Parathyroid adenoma (tissue), 2 donors: Measurements from ENCODE around the gene GNB2.

Source experiments
- H2AFZ ChIP-seq: fragments of 300-600 bp; sonication (generic); one replicate; pipeline ENCODE4 v1.7.0; 2017; ENCODE audit warnings: antibody characterized with exemption, mild to moderate bottlenecking
- H3K27ac ChIP-seq: fragments of 300-600 bp; sonication (generic); one replicate; pipeline ENCODE4 v1.7.0; 2017
- H3K27me3 ChIP-seq: fragments of 300-600 bp; sonication (generic); one replicate; pipeline ENCODE4 v1.7.0; 2017; ENCODE audit warnings: low read length; ENCODE audit not compliant: control insufficient read depth, insufficient read depth
- H3K36me3 ChIP-seq: fragments of 300-600 bp; sonication (generic); one replicate; pipeline ENCODE4 v1.7.0; 2017; ENCODE audit warnings: low read length; ENCODE audit not compliant: control insufficient read depth, insufficient read depth
- H3K4me1 ChIP-seq: fragments of 300-600 bp; sonication (generic); one replicate; pipeline ENCODE4 v1.7.0; 2017; ENCODE audit warnings: control low read depth
- H3K4me2 ChIP-seq: fragments of 300-600 bp; sonication (generic); one replicate; pipeline ENCODE4 v1.7.0; 2017; ENCODE audit warnings: low read length
- H3K4me3 ChIP-seq: fragments of 300-600 bp; sonication (generic); one replicate; pipeline ENCODE4 v1.7.0; 2017; ENCODE audit warnings: low read depth, low read length
- H3K79me2 ChIP-seq: fragments of 300-600 bp; sonication (generic); one replicate; pipeline ENCODE4 v1.7.0; 2017; ENCODE audit warnings: control low read depth
- H3K9ac ChIP-seq: fragments of 300-600 bp; sonication (generic); one replicate; pipeline ENCODE4 v1.7.0; 2017; ENCODE audit warnings: mild to moderate bottlenecking
- H3K9me3 ChIP-seq: fragments of 300-600 bp; sonication (generic); one replicate; pipeline ENCODE4 v1.7.0; 2017; ENCODE audit warnings: low read length; ENCODE audit not compliant: control insufficient read depth
- CTCF ChIP-seq: fragments of 300-600 bp; sonication (generic); IDR thresholded peaks from one replicate; pipeline ENCODE4 v1.7.0; 2017; ENCODE audit warnings: antibody characterized with exemption, mild to moderate bottlenecking
- donor health status: primary hyperparathyroidism.

GNB2 gene

GRCh38 chr7:100687751-100688300 is 14.3 kb downstream of the GNB2 start:
- Histone ChIP-seq H3K79me2 (peaks cover 36% of the 10 kb centered on the region), H3K4me1 (peaks cover 16% of the 10 kb centered on the region), H2AFZ (no peak overlapping the region), H3K9ac (no peak overlapping the region), H3K36me3 (no peaks in the 10 kb centered on the region), H3K27me3 (no peaks in the 10 kb centered on the region), H3K9me3 (no peaks in the 10 kb centered on the region), H3K4me3 (no peak overlapping the region), H3K4me2 (no peak overlapping the region), H3K27ac (no peak overlapping the region)
- TF ChIP-seq CTCF, result no peak

DNA sequence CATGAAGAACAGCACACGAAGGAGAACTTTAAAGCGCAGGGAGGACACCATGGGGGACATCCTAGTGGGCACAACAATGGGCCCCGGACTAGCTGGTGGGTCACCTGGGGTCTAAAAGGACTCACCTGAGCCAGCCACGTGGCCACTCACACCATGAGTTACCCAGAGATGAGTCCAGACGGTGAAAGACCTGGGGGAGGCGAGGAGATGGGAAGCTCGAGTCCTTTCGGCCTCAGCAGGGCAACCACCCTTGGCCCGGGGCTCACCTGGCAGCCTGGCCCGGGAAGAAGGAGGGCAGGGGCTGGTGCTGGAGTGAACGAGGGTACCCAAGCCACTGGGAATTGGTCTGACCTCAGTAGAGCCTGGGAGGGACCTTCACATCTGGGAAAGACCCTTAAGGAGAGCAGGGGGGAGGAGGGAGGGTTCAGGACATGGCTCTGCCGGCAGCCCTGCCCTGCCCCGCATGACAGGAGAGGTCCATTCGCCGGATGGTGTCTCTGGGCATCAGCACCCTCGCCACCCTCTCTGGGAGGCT is 14.9 kb downstream of the GNB2 start:
- Histone ChIP-seq H2AFZ (no peak overlapping the region), H3K9ac (no peak overlapping the region), H3K4me3 (no peak overlapping the region), H3K79me2 (peaks cover 36% of the 10 kb centered on the region), H3K36me3 (no peaks in the 10 kb centered on the region), H3K27me3 (no peaks in the 10 kb centered on the region), H3K9me3 (no peaks in the 10 kb centered on the region), H3K4me1 (peaks cover 21% of the 10 kb centered on the region), H3K27ac (no peak overlapping the region), H3K4me2 (no peak overlapping the region)
- no peak for TF ChIP-seq CTCF

GRCh38 chr7:100689230-100690135 is 15.9 kb downstream of the GNB2 start:
- no peak overlapping the region for H3K27ac ChIP-seq
- H3K9ac ChIP-seq, result no peak overlapping the region
- no peaks in the 10 kb centered on the region for H3K27me3 ChIP-seq
- H2AFZ ChIP-seq, result no peak overlapping the region
- peaks cover 21% of the 10 kb centered on the region for H3K4me1 ChIP-seq
- H3K9me3 ChIP-seq, result no peaks in the 10 kb centered on the region
- no peak overlapping the region for H3K4me3 ChIP-seq
- TF ChIP-seq CTCF, result no peak
- no peaks in the 10 kb centered on the region for H3K36me3 ChIP-seq
- peaks cover 36% of the 10 kb centered on the region for H3K79me2 ChIP-seq
- H3K4me2 ChIP-seq, result no peak overlapping the region

DNA sequence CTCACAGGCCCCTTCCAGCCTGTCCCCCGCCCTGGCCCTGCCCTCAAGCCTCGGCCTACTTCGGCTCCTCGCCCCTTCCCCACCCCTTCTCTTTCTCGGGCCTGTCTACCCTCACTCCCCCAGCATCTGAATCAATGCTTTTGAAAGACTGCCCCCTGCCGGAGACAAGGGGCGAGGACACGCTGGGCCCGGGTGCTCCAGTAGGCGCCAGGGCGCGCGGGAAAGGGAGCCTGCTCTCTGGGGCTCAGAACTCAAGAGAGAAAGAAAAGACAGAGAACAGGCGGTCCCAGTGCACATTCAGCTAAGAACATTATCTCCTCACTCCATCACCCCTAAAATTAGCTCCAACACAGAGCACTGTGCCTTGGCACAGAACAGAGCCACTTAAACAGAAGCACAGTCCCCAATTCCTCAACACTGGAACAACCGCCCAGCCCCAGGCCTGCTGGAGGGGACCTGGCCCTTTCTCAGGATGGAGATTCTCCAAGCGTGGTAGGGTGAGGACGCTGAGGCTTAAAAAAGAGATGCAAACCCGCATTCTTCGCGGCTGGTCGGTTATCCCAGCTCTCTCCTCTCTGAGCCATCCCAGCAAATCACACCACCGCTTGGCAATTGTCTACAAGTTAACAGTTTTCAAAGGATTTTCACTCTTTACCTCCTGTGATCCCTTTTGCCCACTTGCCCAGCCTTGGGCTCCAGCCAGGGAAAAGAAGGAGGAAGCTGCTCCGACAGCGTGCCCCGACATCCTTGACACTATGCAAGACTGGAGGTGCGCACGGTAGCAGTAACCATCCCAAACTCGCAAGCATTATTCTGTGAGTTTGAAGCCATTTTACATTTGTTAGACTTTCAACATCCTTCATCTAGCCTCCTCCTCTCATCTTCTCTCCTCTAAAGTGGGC is 18.4 kb downstream of the GNB2 start:
- Histone ChIP-seq H3K9ac (no peak overlapping the region), H3K4me1 (peaks cover 21% of the 10 kb centered on the region), H3K79me2 (peaks cover 36% of the 10 kb centered on the region), H2AFZ (no peak overlapping the region), H3K36me3 (no peaks in the 10 kb centered on the region), H3K4me3 (peak overlapping the region; percentile 24), H3K9me3 (no peaks in the 10 kb centered on the region), H3K4me2 (peak overlapping the region; percentile 79), H3K27ac (no peak overlapping the region), H3K27me3 (no peaks in the 10 kb centered on the region)
- peak; percentile 92 for TF ChIP-seq CTCF
